Measurements from ENCODE around the gene TPP2.

DNA sequence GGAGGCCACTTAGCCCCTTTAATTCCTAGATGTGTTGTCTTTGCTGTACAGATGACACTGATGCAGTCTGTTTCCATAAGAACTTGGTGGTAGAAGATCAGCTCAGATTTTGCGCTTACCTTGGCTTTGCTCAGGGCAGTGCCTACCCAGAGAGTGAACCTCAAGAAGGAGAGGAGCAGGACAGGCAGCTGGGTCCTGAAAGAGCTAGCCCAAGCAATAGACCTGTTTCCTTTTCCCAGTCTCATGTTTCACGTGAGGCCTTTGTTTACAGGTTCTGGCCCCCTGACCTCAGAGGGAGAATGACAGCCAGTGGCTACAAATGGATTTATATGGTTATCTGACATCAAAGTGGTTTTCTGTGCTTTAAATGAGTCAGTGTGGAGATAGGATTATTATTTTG, 58.0 kb downstream of the TPP2 start:
- no peak for TF ChIP-seq EZH2phosphoT487 (IDR thresholded peaks at IDR 0.05; ENCODE audit: borderline replicate concordance)
- no peak for TF ChIP-seq SRF (IDR thresholded peaks at IDR 0.05; ENCODE audit: low read depth)
- TF ChIP-seq FOSL1 (IDR thresholded peaks at IDR 0.05; ENCODE audit: low read depth): no peak
- TF ChIP-seq SIN3A (IDR thresholded peaks at IDR 0.05; ENCODE audit: low read depth): no peak
- no peak for TF ChIP-seq CTCF (IDR thresholded peaks at IDR 0.05 in 2 of 3, conservative IDR thresholded peaks at IDR 0.05 in 1 of 3; ENCODE audit: borderline replicate concordance in 1 of 3, insufficient read depth in 1 of 3, low read depth in 2 of 3, low read length in 2 of 3)
- TF ChIP-seq, protein P1, sequence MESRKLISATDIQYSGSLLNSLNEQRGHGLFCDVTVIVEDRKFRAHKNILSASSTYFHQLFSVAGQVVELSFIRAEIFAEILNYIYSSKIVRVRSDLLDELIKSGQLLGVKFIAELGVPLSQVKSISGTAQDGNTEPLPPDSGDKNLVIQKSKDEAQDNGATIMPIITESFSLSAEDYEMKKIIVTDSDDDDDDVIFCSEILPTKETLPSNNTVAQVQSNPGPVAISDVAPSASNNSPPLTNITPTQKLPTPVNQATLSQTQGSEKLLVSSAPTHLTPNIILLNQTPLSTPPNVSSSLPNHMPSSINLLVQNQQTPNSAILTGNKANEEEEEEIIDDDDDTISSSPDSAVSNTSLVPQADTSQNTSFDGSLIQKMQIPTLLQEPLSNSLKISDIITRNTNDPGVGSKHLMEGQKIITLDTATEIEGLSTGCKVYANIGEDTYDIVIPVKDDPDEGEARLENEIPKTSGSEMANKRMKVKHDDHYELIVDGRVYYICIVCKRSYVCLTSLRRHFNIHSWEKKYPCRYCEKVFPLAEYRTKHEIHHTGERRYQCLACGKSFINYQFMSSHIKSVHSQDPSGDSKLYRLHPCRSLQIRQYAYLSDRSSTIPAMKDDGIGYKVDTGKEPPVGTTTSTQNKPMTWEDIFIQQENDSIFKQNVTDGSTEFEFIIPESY (IDR thresholded peaks at IDR 0.05; ENCODE audit: extremely low read depth, insufficient replicate concordance, low read length): no peak
- TF ChIP-seq, protein P2, sequence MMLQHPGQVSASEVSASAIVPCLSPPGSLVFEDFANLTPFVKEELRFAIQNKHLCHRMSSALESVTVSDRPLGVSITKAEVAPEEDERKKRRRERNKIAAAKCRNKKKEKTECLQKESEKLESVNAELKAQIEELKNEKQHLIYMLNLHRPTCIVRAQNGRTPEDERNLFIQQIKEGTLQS (IDR thresholded peaks at IDR 0.05): no peak
- TF ChIP-seq CEBPB (IDR thresholded peaks at IDR 0.05; ENCODE audit: low read depth): no peak
- TF ChIP-seq REST (IDR thresholded peaks at IDR 0.05; ENCODE audit: low read depth): no peak
- TF ChIP-seq, protein P3, sequence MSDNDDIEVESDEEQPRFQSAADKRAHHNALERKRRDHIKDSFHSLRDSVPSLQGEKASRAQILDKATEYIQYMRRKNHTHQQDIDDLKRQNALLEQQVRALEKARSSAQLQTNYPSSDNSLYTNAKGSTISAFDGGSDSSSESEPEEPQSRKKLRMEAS (IDR thresholded peaks at IDR 0.05): no peak
- TF ChIP-seq EGR1 (IDR thresholded peaks at IDR 0.05; ENCODE audit: low read depth): no peak
- TF ChIP-seq POLR2A (IDR thresholded peaks at IDR 0.05; ENCODE audit: borderline replicate concordance, extremely low read depth, insufficient read depth, insufficient read length): no peak
- TF ChIP-seq JUND (IDR thresholded peaks at IDR 0.05): no peak
- no peak for TF ChIP-seq YY1 (IDR thresholded peaks at IDR 0.05; ENCODE audit: extremely low read depth, insufficient replicate concordance, low read depth, low read length)
